K562 (cell line): ENCODE results near the gene AKT1S1. TPM values are rescaled to one million over a fixed set of nuclear protein-coding genes. Genes with fewer than 3 reads are reported as not detected.

ENCODE experiments used
- ARHGAP35 ChIP-seq: fragments of 450-650 bp; IDR thresholded peaks from 2 replicates; pipeline ENCODE4 v1.6.1; 2018; ENCODE audit not compliant: partially characterized antibody
- ARID1B ChIP-seq: fragments of 450-650 bp; IDR thresholded peaks from 2 replicates; pipeline ENCODE4 v1.6.1; 2016; ENCODE audit warnings: antibody characterized with exemption, mild to moderate bottlenecking, inconsistent platforms
- CBFA2T2 ChIP-seq: fragments of 450-650 bp; conservative IDR thresholded peaks from 2 replicates; pipeline ENCODE4 v1.6.1; 2017; ENCODE audit warnings: mild to moderate bottlenecking
- DACH1 ChIP-seq: fragments of 450-650 bp; IDR thresholded peaks from 2 replicates; pipeline ENCODE4 v1.6.1; 2018; ENCODE audit not compliant: partially characterized antibody
- E2F5 ChIP-seq: sonication (generic); formaldehyde crosslinking; IDR thresholded peaks from 2 replicates; pipeline ENCODE4 v1.8.0; 2022; ENCODE audit warnings: mild to moderate bottlenecking, missing genetic modification reagents
- E4F1 ChIP-seq: fragments of 250-450 bp; sonication (Bioruptor Pico); IDR thresholded peaks from 2 replicates; pipeline ENCODE4 v1.5.0; 2021; ENCODE audit warnings: mild to moderate bottlenecking, borderline replicate concordance
- HDAC1 ChIP-seq, 2 experiments: fragments of 450-650 bp; IDR thresholded peaks; 2 replicates each; pipeline ENCODE4 v1.6.1; 2016 to 2017; ENCODE audit warnings: inconsistent platforms in 1 of 2, mild to moderate bottlenecking in 1 of 2, moderate library complexity in 1 of 2
- HDGF ChIP-seq: fragments of 450-650 bp; IDR thresholded peaks from 2 replicates; pipeline ENCODE4 v1.6.1; 2016
- ILK ChIP-seq: fragments of 450-650 bp; IDR thresholded peaks from 2 replicates; pipeline ENCODE4 v1.6.1; 2016; ENCODE audit warnings: missing genetic modification characterization, low read depth, mild to moderate bottlenecking, missing compliant biosample characterization, moderate library complexity, borderline replicate concordance
- KDM1A ChIP-seq, 2 experiments: fragments of 450-650 bp; IDR thresholded peaks; 2 replicates each; pipeline ENCODE4 v1.6.1; 2016; ENCODE audit warnings: mild to moderate bottlenecking in 2 of 2
- MAX ChIP-seq: sonication (generic); formaldehyde crosslinking; IDR thresholded peaks from 2 replicates; pipeline ENCODE4 v1.9.0; 2022; ENCODE audit warnings: mild to moderate bottlenecking, missing genetic modification reagents
- MEIS2 ChIP-seq: fragments of 450-650 bp; IDR thresholded peaks from 2 replicates; pipeline ENCODE4 v1.6.1; 2014; ENCODE audit warnings: mild to moderate bottlenecking; ENCODE audit not compliant: partially characterized antibody
- MYC ChIP-seq, 2 experiments: fragments of 250-450 bp in 1 of 2; sonication (Bioruptor Pico) in 1 of 2; IDR thresholded peaks; 2 replicates each; pipeline versions ENCODE4 v1.5.1 to v1.6.1; 2012 to 2021; ENCODE audit warnings: low read depth in 2 of 2, borderline replicate concordance in 1 of 2, improper control_type of control experiment in 1 of 2, low read length in 1 of 2, mild to moderate bottlenecking in 1 of 2, moderate library complexity in 1 of 2
- NFIC ChIP-seq: fragments of 450-650 bp; IDR thresholded peaks from 2 replicates; pipeline ENCODE4 v1.6.1; 2017; ENCODE audit warnings: mild to moderate bottlenecking, inconsistent platforms
- PHF20 ChIP-seq: fragments of 450-650 bp; IDR thresholded peaks from 2 replicates; pipeline ENCODE4 v1.6.1; 2018; ENCODE audit not compliant: partially characterized antibody
- POLR2AphosphoS5 ChIP-seq: IDR thresholded peaks from 2 replicates; pipeline ENCODE4 v1.6.1; 2011; ENCODE audit warnings: mild to moderate bottlenecking, low read depth, low read length, moderate library complexity; ENCODE audit not compliant: control insufficient read depth, insufficient read depth
- RBM25 ChIP-seq: fragments of 200-400 bp; formaldehyde crosslinking; IDR thresholded peaks from 2 replicates; pipeline ENCODE4 v1.6.1; 2018; ENCODE audit warnings: low read length, low read depth, moderate library complexity; ENCODE audit not compliant: severe bottlenecking
- TFAP4 ChIP-seq: sonication (generic); formaldehyde crosslinking; IDR thresholded peaks from 2 replicates; pipeline ENCODE4 v1.8.0; 2022; ENCODE audit warnings: missing genetic modification reagents, mild to moderate bottlenecking, moderate library complexity, borderline replicate concordance
- ZKSCAN1 ChIP-seq: fragments of 150-350 bp; IDR thresholded peaks from 2 replicates; pipeline ENCODE4 v1.6.1; 2016; ENCODE audit warnings: low read depth, low read length
- ZNF146 ChIP-seq: IDR thresholded peaks from one replicate; pipeline ENCODE4 v1.6.1; 2018; ENCODE audit warnings: missing compliant biosample characterization; ENCODE audit not compliant: unreplicated experiment
- ZNF395 ChIP-seq: fragments of 200-800 bp; sonication (Bioruptor generic); IDR thresholded peaks from 2 replicates; pipeline ENCODE4 v1.6.1; 2017; ENCODE audit warnings: missing genetic modification characterization, missing compliant biosample characterization
- ZNF766 ChIP-seq: fragments of 200-800 bp; sonication (Bioruptor generic); conservative IDR thresholded peaks from 2 replicates; pipeline ENCODE4 v1.6.1; 2016; ENCODE audit warnings: missing genetic modification characterization, missing compliant biosample characterization
- polyA plus RNA-seq, 8 experiments: library from polyadenylated mRNA; depleted of rRNA in 4 of 8; stranded (reverse) in 5 of 8; unstranded in 3 of 8; fragments of >200 nt; fragmentation: Nextera tagmentation in 2 of 8; fragmentation: Illumina TruSeq in 1 of 8; extraction: Ambion mirVana in 2 of 8; extraction: Trizol in 1 of 8; gene quantifications; 2 replicates each; pipeline versions ENCODE4 v1.2.1 to v1.2.3, GENCODE V29; 2011 to 2014; ENCODE audit warnings: inconsistent platforms in 1 of 8, missing spikeins in 1 of 8
- total RNA-seq, 7 experiments: library from RNA; depleted of rRNA in 6 of 7; stranded (reverse); fragments of >200 nt in 6 of 7; fragmentation: Illumina TruSeq in 2 of 7; extraction: Trizol in 2 of 7; gene quantifications; 2 replicates each; pipeline versions ENCODE4 v1.2.1 to v1.2.3, GENCODE V29; 2011 to 2021; ENCODE audit warnings: low replicate concordance in 1 of 7

AKT1S1 gene
- total and polyA plus RNA-seq, 9 of the 15 experiments (the other 6 are each of a cell fraction or from before 2014, with no cell fraction given): 1.2 to 50.3 (median 17.1) TPM

- TF ChIP-seq POLR2AphosphoS5: no peak
- 0 out of 4 replicates have a peak, but pooled peaks of 1 of the 2 experiments have one; percentile 6 for TF ChIP-seq HDAC1 (IDR thresholded peaks at IDR 0.05)
- 0 out of 2 replicates have a peak, but pooled peaks have one; percentile 36 for TF ChIP-seq MAX (CRISPR knock-in tag)
- TF ChIP-seq TFAP4: peak; percentile 94
- TF ChIP-seq ZNF395: no peak
- TF ChIP-seq E4F1 (CRISPR knock-in tag): no peak
- no peak for TF ChIP-seq MEIS2
- TF ChIP-seq ZNF146 (CRISPR knock-in tag): no peak
- peak; percentile 35 for TF ChIP-seq PHF20
- peak; percentile 31; the same call in 1 of the 2 replicates for TF ChIP-seq CBFA2T2
- TF ChIP-seq RBM25: peak; percentile 73
- peak in 1 of 2 experiments; percentile 85; a peak in 3 of 4 replicates for TF ChIP-seq KDM1A (IDR thresholded peaks at IDR 0.05)
- 0 out of 2 replicates have a peak, but pooled peaks have one; percentile 4 for TF ChIP-seq ZNF766 (CRISPR knock-in tag)
- peak; percentile 53 for TF ChIP-seq ARID1B
- peak; percentile 78 for TF ChIP-seq DACH1
- 0 out of 2 replicates have a peak, but pooled peaks have one; percentile 8 for TF ChIP-seq ZKSCAN1
- TF ChIP-seq ILK (tag): no peak
- TF ChIP-seq MYC (IDR thresholded peaks at IDR 0.05; ENCODE audit: low read depth, low read length): 0 out of 2 replicates have a peak, but pooled peaks have one; percentile 6
- no peak for TF ChIP-seq MYC (CRISPR knock-in tag; IDR thresholded peaks at IDR 0.05; ENCODE audit: borderline replicate concordance, low read depth)
- TF ChIP-seq HDGF: no peak
- TF ChIP-seq NFIC: 0 out of 2 replicates have a peak, but pooled peaks have one; percentile 6
- no peak for TF ChIP-seq E2F5
- TF ChIP-seq ARHGAP35: no peak
Measured at GRCh38 chr19:49870309-49870901, 6.8 kb downstream of the AKT1S1 start (continued).
